ENCODE results near the gene ZFP92. TPM values are rescaled to one million over a fixed set of nuclear protein-coding genes. Genes with fewer than 3 reads are reported as not detected.

ZFP92 gene
- total RNA-seq, 1 experiment from 2014 or later = not detected

- TF ChIP-seq CTCF (conservative IDR thresholded peaks at IDR 0.05) (no peak), EZH2 (IDR thresholded peaks at IDR 0.05; ENCODE audit: low read depth) (no peak)
- Histone ChIP-seq H3K36me3 (ENCODE audit: low read depth) (no peaks in the 10 kb centered on the region), H3F3A (ENCODE audit: insufficient read depth, low read depth) (no peaks in the 10 kb centered on the region), H3K4me1 (replicated peaks; ENCODE audit: insufficient read depth) (no peaks in the 10 kb centered on the region), H3K27ac (no peak overlapping the region), H3K27me3 (ENCODE audit: insufficient read depth, low read depth) (no peaks in the 10 kb centered on the region), H3K79me2 (ENCODE audit: low read depth) (no peaks in the 10 kb centered on the region), H2AFZ (no peak overlapping the region), H3K9me2 (ENCODE audit: insufficient read depth) (no peaks in the 10 kb centered on the region), H3K4me3 (no peak overlapping the region), H3K9me3 (ENCODE audit: insufficient read depth, low read depth) (no peaks in the 10 kb centered on the region), H3K4me2 (no peak overlapping the region), H4K20me1 (ENCODE audit: insufficient read depth) (no peaks in the 10 kb centered on the region)
- intact Hi-C loops (cut with micrococcal nuclease; ENCODE audit: unreplicated experiment) = no loop called here
- no peak for DNase-seq
- ChIA-PET CTCF (no interaction called here), POLR2A (ENCODE audit: unreplicated experiment) (no interaction called here)
- no TSS peak for BruUV-seq (replicated peaks)
Observed at GRCh38 chrX:153456704-153457103, 45.4 kb downstream of the ZFP92 start.

GRCh38 chrX:153457136-153457825, 46.0 kb downstream of the ZFP92 start:
- no peak overlapping the region for H3K4me3 ChIP-seq
- no peak overlapping the region for H2AFZ ChIP-seq
- intact Hi-C loops (cut with micrococcal nuclease; ENCODE audit: unreplicated experiment) = no loop called here
- BruUV-seq (replicated peaks) = no TSS peak
- H3K4me2 ChIP-seq = no peak overlapping the region
- H3F3A ChIP-seq (ENCODE audit: insufficient read depth, low read depth) = no peaks in the 10 kb centered on the region
- no peaks in the 10 kb centered on the region for H3K9me3 ChIP-seq (ENCODE audit: insufficient read depth, low read depth)
- CTCF ChIA-PET = no interaction called here
- POLR2A ChIA-PET (ENCODE audit: unreplicated experiment) = no interaction called here
- no peak overlapping the region for H3K27ac ChIP-seq
- DNase-seq = no peak
- H4K20me1 ChIP-seq (ENCODE audit: insufficient read depth) = no peaks in the 10 kb centered on the region
- H3K4me1 ChIP-seq (replicated peaks; ENCODE audit: insufficient read depth) = no peaks in the 10 kb centered on the region
- no peaks in the 10 kb centered on the region for H3K36me3 ChIP-seq (ENCODE audit: low read depth)
- TF ChIP-seq EZH2 (IDR thresholded peaks at IDR 0.05; ENCODE audit: low read depth) = no peak
- TF ChIP-seq CTCF (conservative IDR thresholded peaks at IDR 0.05) = no peak
- H3K9me2 ChIP-seq (ENCODE audit: insufficient read depth) = no peaks in the 10 kb centered on the region
- no peaks in the 10 kb centered on the region for H3K27me3 ChIP-seq (ENCODE audit: insufficient read depth, low read depth)
- no peaks in the 10 kb centered on the region for H3K79me2 ChIP-seq (ENCODE audit: low read depth)

- Histone ChIP-seq H2AFZ (no peak overlapping the region), H3K27ac (no peak overlapping the region), H3K36me3 (ENCODE audit: low read depth) (no peaks in the 10 kb centered on the region), H4K20me1 (ENCODE audit: insufficient read depth) (no peaks in the 10 kb centered on the region), H3K79me2 (ENCODE audit: low read depth) (no peaks in the 10 kb centered on the region), H3K4me2 (no peak overlapping the region), H3K4me3 (no peak overlapping the region), H3K9me2 (ENCODE audit: insufficient read depth) (no peaks in the 10 kb centered on the region), H3F3A (ENCODE audit: insufficient read depth, low read depth) (no peaks in the 10 kb centered on the region), H3K4me1 (replicated peaks; ENCODE audit: insufficient read depth) (no peaks in the 10 kb centered on the region), H3K9me3 (ENCODE audit: insufficient read depth, low read depth) (no peaks in the 10 kb centered on the region), H3K27me3 (ENCODE audit: insufficient read depth, low read depth) (no peaks in the 10 kb centered on the region)
- no peak for DNase-seq
- no peak for TF ChIP-seq EZH2 (IDR thresholded peaks at IDR 0.05; ENCODE audit: low read depth)
- no peak for TF ChIP-seq CTCF (conservative IDR thresholded peaks at IDR 0.05)
- ChIA-PET POLR2A (ENCODE audit: unreplicated experiment) (no interaction called here), CTCF (no interaction called here)
- no TSS peak for BruUV-seq (replicated peaks)
- intact Hi-C loops (cut with micrococcal nuclease; ENCODE audit: unreplicated experiment) = no loop called here
Observed at GRCh38 chrX:153457827-153458466, 46.7 kb downstream of the ZFP92 start.
